GM23338 (cell line): ENCODE data around the gene GOLGA6C.

ENCODE experiments used
- CREB1 ChIP-seq: fragments of 250-450 bp; sonication (Bioruptor Pico); IDR thresholded peaks from 2 replicates; pipeline ENCODE4 v1.5.0; 2020; ENCODE audit warnings: low read depth, mild to moderate bottlenecking, moderate library complexity
- EZH2 ChIP-seq: fragments of 200-600 bp; sonication (generic); IDR thresholded peaks from one replicate; pipeline ENCODE4 v1.8.0; 2017; ENCODE audit warnings: antibody characterized with exemption, mild to moderate bottlenecking, low read depth; ENCODE audit not compliant: unreplicated experiment
- EZH2phosphoT487 ChIP-seq: fragments of 200-600 bp; sonication (generic); IDR thresholded peaks from one replicate; pipeline ENCODE4 v1.8.1; 2018; ENCODE audit warnings: antibody characterized with exemption; ENCODE audit not compliant: unreplicated experiment
- JUNB ChIP-seq: IDR thresholded peaks from one replicate; pipeline ENCODE4 v1.6.1; 2016; ENCODE audit warnings: antibody characterized with exemption; ENCODE audit not compliant: unreplicated experiment
- POLR2AphosphoS5 ChIP-seq: IDR thresholded peaks from 2 replicates; pipeline ENCODE4 v1.6.1; 2016; ENCODE audit warnings: antibody characterized with exemption, low read depth
- REST ChIP-seq: IDR thresholded peaks from one replicate; pipeline ENCODE4 v1.6.1; 2018; ENCODE audit warnings: antibody characterized with exemption; ENCODE audit not compliant: unreplicated experiment
- STAT1 ChIP-seq: IDR thresholded peaks from one replicate; pipeline ENCODE4 v1.6.1; 2016; ENCODE audit warnings: antibody characterized with exemption; ENCODE audit not compliant: unreplicated experiment
- ZNF114 ChIP-seq: fragments of 250-450 bp; sonication (Bioruptor Pico); IDR thresholded peaks from 2 replicates; pipeline ENCODE4 v1.5.0; 2020; ENCODE audit warnings: mild to moderate bottlenecking, moderate library complexity
- TF ChIP-seq, protein P1 (sequence below), 2 experiments: fragments of 200-600 bp in 1 of 2; sonication (generic) in 1 of 2; conservative IDR thresholded peaks; 2 replicates each; pipeline versions ENCODE4 v1.5.1 to v1.6.1; 2016 to 2017; ENCODE audit warnings: antibody characterized with exemption in 2 of 2, low read depth in 2 of 2, mild to moderate bottlenecking in 2 of 2, moderate library complexity in 1 of 2

- TF ChIP-seq ZNF114 (CRISPR knock-in tag) (no peak), POLR2AphosphoS5 (no peak), CREB1 (CRISPR knock-in tag) (no peak), REST (no peak), STAT1 (no peak), EZH2 (no peak), EZH2phosphoT487 (no peak), JUNB (no peak)
- TF ChIP-seq, protein P1, sequence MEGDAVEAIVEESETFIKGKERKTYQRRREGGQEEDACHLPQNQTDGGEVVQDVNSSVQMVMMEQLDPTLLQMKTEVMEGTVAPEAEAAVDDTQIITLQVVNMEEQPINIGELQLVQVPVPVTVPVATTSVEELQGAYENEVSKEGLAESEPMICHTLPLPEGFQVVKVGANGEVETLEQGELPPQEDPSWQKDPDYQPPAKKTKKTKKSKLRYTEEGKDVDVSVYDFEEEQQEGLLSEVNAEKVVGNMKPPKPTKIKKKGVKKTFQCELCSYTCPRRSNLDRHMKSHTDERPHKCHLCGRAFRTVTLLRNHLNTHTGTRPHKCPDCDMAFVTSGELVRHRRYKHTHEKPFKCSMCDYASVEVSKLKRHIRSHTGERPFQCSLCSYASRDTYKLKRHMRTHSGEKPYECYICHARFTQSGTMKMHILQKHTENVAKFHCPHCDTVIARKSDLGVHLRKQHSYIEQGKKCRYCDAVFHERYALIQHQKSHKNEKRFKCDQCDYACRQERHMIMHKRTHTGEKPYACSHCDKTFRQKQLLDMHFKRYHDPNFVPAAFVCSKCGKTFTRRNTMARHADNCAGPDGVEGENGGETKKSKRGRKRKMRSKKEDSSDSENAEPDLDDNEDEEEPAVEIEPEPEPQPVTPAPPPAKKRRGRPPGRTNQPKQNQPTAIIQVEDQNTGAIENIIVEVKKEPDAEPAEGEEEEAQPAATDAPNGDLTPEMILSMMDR (conservative IDR thresholded peaks at IDR 0.05; ENCODE audit: low read depth in 2 of 2): no peak
Observed at GRCh38 chr15:75208501-75209288, 49.4 kb upstream of the GOLGA6C start.
